DMS79 treated with DMSO at 0.1 percent for 48 hours (cell line): ENCODE data around the gene LTV1.
A peak's percentile ranks its signal among the peaks of the same experiment; 100 is the strongest.
"Not testable (repeated sequence)": the region's sequence is repeated elsewhere in the genome, so short reads cannot be mapped to it uniquely, and the experiment has no call there.

Source experiments
- DNase-seq: peaks from one replicate; lab custom pipeline; 2025; lab: John Stamatoyannopoulos, UW

LTV1 gene

GRCh38 chr6:143842902-143843676 lies at the start of gene LTV1:
TSS of gene LTV1 (plus strand) at chr6:143843338. CDS start at chr6:143843478, 140 bp downstream.
- peak; percentile 94 for DNase-seq

DNA sequence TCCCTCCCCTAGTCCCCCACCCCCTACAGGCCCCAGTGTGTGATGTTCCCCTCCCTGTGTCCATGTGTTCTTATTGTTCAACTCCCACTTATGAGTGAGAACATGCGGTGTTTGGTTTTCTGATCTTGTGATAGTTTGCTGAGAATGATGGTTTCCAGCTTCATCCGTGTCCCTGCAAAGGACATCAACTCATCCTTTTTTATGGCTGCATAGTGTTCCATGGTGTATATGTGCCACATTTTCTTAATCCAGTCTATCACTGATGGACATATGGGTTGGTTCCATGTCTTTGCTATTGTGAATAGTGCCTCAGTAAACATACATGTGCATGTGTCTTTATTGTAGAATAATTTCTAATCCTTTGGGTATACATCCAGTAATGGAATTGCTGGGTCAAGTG lies 46.6 kb upstream of the LTV1 start:
- not testable (repeated sequence) for DNase-seq

DNA sequence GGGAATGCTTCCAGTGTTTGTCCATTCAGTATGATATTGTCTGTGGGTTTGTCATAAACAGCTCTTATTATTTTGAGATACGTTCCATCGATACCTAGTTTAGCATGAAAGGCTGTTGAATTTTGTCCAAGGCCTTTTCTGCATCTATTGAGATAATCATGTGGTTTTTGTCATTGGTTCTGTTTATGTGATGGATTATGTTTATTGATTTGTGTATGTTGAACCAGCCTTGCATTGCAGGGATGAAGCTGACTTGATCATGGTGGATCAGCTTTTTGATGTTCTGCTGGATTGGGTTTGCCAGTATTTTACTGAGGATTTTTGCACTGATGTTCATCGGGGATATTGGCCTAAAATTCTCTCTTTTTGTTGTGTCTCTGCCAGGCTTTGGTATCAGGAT lies 44.7 kb upstream of the LTV1 start:
- not testable (repeated sequence) for DNase-seq

DNA sequence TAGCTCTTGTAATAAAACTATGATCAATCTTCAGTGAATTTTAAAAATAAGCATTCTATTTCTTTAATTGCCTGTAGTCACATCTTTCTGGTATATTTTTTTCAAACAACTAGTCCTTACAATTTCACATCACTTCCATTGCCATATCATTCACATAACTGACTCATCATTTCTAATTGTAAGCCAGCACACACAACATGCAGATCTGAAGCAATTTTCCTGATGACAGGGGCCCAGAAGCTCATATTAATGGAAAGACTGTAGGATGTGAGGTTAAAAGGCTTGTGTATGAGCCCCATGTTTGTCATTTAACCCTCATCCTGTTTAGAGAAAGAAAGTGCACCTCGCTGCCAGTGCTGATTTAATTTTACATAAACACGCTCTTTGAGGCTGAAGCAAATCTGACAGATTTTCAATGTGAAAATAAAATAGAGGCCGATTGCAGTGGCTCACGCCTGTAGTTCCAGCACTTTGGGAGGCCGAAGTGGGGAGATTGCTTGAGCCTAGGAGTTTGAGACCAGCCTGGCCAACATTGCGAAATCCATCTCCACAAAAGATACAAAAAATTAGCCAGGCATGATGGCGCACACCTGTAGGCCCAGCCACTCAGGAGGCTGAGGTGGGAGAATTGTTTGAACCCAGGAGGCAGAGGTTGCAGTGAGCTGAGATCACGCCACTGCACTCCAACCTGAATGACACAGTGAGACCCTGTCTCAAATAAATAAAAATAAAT lies 40.1 kb upstream of the LTV1 start:
- DNase-seq, result no peak

GRCh38 chr6:143803769-143804568 lies 39.2 kb upstream of the LTV1 start:
- DNase-seq, result no peak

GRCh38 chr6:143804835-143805239 lies 38.3 kb upstream of the LTV1 start:
- no peak for DNase-seq

- DNase-seq, result no peak
Measured at GRCh38 chr6:143806282-143807102, 36.6 kb upstream of the LTV1 start.

- DNase-seq, result no peak
Measured at GRCh38 chr6:143807103-143807772, 35.9 kb upstream of the LTV1 start.

DNA sequence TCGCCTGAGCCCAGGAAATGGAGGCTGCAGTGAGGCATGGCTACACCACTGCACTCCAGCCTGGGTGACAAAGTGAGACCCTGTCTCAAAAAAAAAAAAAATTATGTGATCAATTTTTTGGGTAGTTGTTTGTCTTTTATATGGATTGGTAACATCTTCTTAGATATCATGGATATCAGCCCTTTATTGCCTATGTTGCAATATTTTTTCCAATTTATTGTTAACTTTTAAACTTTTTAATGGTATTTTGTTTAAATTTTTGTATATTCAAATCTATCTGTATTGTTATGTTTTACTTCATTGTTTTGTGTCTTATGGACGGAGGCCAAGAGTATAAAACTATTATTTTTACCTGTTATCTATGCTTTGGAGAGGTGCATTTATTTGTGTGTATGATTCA lies 32.4 kb upstream of the LTV1 start:
- DNase-seq, result no peak

DNA sequence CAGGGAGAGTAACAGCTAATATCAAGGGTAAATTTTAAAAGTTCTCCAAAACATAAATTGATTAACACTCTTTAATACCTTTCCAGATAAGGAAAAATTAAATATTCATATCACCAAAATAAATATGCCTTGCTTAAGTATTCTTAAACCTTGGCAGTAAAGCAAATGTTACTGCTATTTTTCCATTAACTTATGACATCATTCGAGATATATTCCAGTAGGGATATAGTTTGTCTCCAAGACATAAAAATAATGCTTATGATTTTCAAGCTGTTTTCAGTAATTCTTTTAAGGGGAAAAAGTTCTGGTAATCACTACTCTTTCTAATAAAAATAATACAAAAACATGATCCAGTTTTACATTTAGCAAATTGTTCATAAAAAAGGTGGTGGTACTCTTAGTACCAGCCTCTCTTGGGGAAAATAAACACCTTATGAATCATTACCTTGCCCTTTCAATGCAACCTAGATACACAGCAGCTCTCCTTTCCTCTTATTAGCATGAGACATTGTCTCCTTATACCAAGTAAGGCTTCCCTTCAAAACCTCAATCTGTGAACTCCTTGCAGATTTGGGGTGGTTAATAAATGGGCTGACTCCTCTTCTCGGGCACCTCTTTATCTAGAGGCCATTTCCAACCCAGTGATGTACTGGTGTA lies 31.5 kb upstream of the LTV1 start:
- DNase-seq, result no peak

GRCh38 chr6:143817621-143818020 lies 25.5 kb upstream of the LTV1 start:
- no peak for DNase-seq

DNA sequence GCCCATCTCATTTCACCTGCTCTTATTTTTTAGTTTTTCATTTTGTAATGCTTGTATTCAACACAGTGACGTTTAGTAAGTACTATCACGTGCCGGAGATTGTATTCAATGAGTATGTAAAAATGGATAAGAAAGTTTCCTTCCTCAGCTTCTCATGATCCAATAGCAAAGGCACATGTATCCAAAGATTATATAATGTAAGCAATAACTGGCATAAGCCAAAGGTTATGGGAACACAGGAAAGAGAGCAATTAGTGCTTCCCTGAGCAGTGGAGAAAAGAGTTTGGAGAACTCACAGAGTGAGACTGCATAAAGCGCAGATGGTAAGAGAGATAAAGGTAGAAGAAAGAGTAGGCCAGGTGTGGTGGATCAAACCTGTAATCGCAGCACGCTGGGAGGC lies 21.8 kb upstream of the LTV1 start:
- no peak for DNase-seq

- no peak for DNase-seq
Measured at GRCh38 chr6:143822584-143823024, 20.5 kb upstream of the LTV1 start.

DNA sequence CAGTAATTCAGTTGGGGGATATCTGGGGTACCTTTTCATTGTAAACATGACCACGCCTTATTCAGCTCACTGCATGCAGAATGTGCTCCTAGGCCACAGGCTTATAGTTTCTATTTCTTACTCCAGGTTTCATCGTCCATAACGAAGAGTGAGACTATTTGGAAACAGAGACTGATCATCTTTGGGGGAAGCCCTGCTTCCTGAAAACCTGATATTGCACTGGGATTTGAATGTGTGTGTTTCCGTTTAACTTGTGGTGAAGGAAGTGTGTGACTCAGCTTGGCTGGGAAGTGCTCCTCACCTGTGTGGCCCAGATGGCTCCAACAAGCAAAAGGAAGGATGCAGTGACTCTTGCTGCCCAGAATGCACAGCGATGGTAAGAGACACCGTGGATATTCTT lies 19.6 kb upstream of the LTV1 start:
- no peak for DNase-seq

DNA sequence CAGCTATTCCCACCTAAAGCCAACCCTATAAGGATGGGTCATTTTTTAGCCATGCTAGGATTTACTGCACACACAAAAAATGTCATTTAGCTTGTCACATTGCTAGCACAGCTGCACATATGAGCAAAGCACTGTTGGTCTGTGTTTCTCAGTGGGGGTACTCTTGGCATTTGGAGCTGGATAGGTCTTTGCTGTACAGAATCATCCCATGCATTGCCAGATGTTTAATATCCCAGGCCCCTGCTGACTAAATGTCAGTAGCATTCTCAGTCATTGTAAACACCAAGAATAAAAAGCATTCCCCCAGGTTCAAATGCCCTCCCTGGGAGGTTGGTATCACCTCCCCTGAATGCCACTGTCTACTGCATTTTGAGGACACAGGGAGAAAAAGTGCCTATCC lies 14.6 kb upstream of the LTV1 start:
- no peak for DNase-seq

DNA sequence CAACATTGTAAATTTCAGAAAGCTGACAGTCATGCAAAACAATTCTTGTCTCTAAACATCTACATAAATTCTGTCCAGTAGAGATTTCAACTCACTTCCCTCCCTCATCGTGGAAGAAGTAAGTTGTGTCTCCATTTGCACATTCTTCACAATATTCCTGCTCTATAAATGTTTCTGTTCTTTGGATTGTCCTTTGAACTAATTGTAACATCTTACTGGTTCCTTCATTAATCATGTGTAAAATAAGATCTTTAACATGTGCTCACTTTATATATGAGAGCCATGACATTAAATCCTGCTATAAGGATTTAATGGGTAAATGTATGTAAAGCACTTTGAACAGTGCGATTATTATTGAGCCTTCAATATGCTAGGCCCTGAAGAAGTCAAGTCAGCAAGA lies 7.0 kb upstream of the LTV1 start:
- no peak for DNase-seq

DNA sequence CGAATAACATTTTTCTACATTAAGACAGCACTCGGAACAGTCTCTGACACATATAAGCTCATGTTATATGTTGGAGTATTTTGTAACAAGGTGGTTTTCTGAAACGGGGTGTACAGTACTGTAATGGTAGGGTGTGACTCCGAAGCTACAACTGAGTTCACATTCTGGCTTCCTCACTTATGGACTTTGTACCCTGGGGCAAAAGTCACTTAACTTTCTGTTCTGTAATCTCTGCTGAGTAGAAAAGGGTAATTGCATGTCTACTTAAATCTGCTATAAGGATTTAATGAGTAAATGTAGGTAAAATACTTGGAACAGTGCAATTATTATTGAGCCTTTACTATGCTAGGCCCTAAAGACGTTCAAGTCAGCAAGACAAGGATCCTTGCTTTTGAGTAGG lies 4.7 kb upstream of the LTV1 start:
- DNase-seq, result no peak

GRCh38 chr6:143839196-143839595 lies 3.9 kb upstream of the LTV1 start:
- no peak for DNase-seq

GRCh38 chr6:143840595-143841265 lies 2.4 kb upstream of the LTV1 start:
- DNase-seq, result no peak

GRCh38 chr6:143842461-143842901 lies 657 bp upstream of the LTV1 start:
- DNase-seq, result no peak
